ENCODE measurements around the gene FOXP1. TPM values are rescaled to one million over a fixed set of nuclear protein-coding genes. Genes with fewer than 3 reads are reported as not detected.
A peak's percentile ranks its signal among the peaks of the same experiment; 100 is the strongest.

FOXP1 gene
- total RNA-seq, 1 experiment from 2014 or later: 6.5 TPM

GRCh38 chr3:71523628-71524027 is 59.9 kb downstream of the FOXP1 start:
- no peak for DNase-seq (ENCODE audit: low read depth, low spot score)
- in situ Hi-C loops (cut with HindIII; ENCODE audit: low pct_unique_long_range_greater_than_20kb, low sequenced_read_pairs): no loop called here

GRCh38 chr3:71521940-71522876 is 61.3 kb downstream of the FOXP1 start:
- DNase-seq (ENCODE audit: low read depth, low spot score): no peak
- in situ Hi-C loops (cut with HindIII; ENCODE audit: low pct_unique_long_range_greater_than_20kb, low sequenced_read_pairs): no loop called here

- in situ Hi-C loops (cut with HindIII; ENCODE audit: low pct_unique_long_range_greater_than_20kb, low sequenced_read_pairs): no loop called here
- DNase-seq (ENCODE audit: low read depth, low spot score): no peak
Measured at GRCh38 chr3:71521021-71521352, 62.5 kb downstream of the FOXP1 start.

GRCh38 chr3:71520161-71521020 is 63.1 kb downstream of the FOXP1 start:
- in situ Hi-C loops (cut with HindIII; ENCODE audit: low pct_unique_long_range_greater_than_20kb, low sequenced_read_pairs): no loop called here
- no peak for DNase-seq (ENCODE audit: low read depth, low spot score)

GRCh38 chr3:71518089-71518488 is 65.4 kb downstream of the FOXP1 start:
- DNase-seq (ENCODE audit: low read depth, low spot score): no peak
- in situ Hi-C loops (cut with HindIII; ENCODE audit: low pct_unique_long_range_greater_than_20kb, low sequenced_read_pairs): no loop called here

- in situ Hi-C loops (cut with HindIII; ENCODE audit: low pct_unique_long_range_greater_than_20kb, low sequenced_read_pairs): no loop called here
Measured at GRCh38 chr3:71517271-71517791, 66.2 kb downstream of the FOXP1 start.

GRCh38 chr3:71515636-71516365 is 67.7 kb downstream of the FOXP1 start:
- DNase-seq (ENCODE audit: low read depth, low spot score): no peak
- in situ Hi-C loops (cut with HindIII; ENCODE audit: low pct_unique_long_range_greater_than_20kb, low sequenced_read_pairs): no loop called here

More at GRCh38 chr3:71517271-71517791, 66.2 kb downstream of the FOXP1 start:
- no peak for DNase-seq (ENCODE audit: low read depth, low spot score)

- DNase-seq (ENCODE audit: low read depth, low spot score): no peak
Measured at GRCh38 chr3:71514621-71515020, 68.9 kb downstream of the FOXP1 start.

GRCh38 chr3:71513515-71513914 is 70.0 kb downstream of the FOXP1 start:
- no peak for DNase-seq (ENCODE audit: low read depth, low spot score)

More at GRCh38 chr3:71514621-71515020, 68.9 kb downstream of the FOXP1 start:
- in situ Hi-C loops (cut with HindIII; ENCODE audit: low pct_unique_long_range_greater_than_20kb, low sequenced_read_pairs): no loop called here

GRCh38 chr3:71513081-71513480 is 70.4 kb downstream of the FOXP1 start:
- DNase-seq (ENCODE audit: low read depth, low spot score): no peak

More at GRCh38 chr3:71513515-71513914, 70.0 kb downstream of the FOXP1 start:
- in situ Hi-C loops (cut with HindIII; ENCODE audit: low pct_unique_long_range_greater_than_20kb, low sequenced_read_pairs): no loop called here

GRCh38 chr3:71512544-71512943 is 71.0 kb downstream of the FOXP1 start:
- in situ Hi-C loops (cut with HindIII; ENCODE audit: low pct_unique_long_range_greater_than_20kb, low sequenced_read_pairs): no loop called here
- no peak for DNase-seq (ENCODE audit: low read depth, low spot score)

More at GRCh38 chr3:71513081-71513480, 70.4 kb downstream of the FOXP1 start:
- in situ Hi-C loops (cut with HindIII; ENCODE audit: low pct_unique_long_range_greater_than_20kb, low sequenced_read_pairs): no loop called here

- peak; percentile 17 for DNase-seq (ENCODE audit: low read depth, low spot score)
- in situ Hi-C loops (cut with HindIII; ENCODE audit: low pct_unique_long_range_greater_than_20kb, low sequenced_read_pairs): no loop called here
Measured at GRCh38 chr3:71512000-71512399, 71.5 kb downstream of the FOXP1 start.

- in situ Hi-C loops (cut with HindIII; ENCODE audit: low pct_unique_long_range_greater_than_20kb, low sequenced_read_pairs): no loop called here
Measured at GRCh38 chr3:71511446-71511845, 72.1 kb downstream of the FOXP1 start.

GRCh38 chr3:71511037-71511436 is 72.5 kb downstream of the FOXP1 start:
- DNase-seq (ENCODE audit: low read depth, low spot score): no peak
- in situ Hi-C loops (cut with HindIII; ENCODE audit: low pct_unique_long_range_greater_than_20kb, low sequenced_read_pairs): no loop called here

More at GRCh38 chr3:71511446-71511845, 72.1 kb downstream of the FOXP1 start:
- no peak for DNase-seq (ENCODE audit: low read depth, low spot score)

GRCh38 chr3:71510510-71510909 is 73.0 kb downstream of the FOXP1 start:
- in situ Hi-C loops (cut with HindIII; ENCODE audit: low pct_unique_long_range_greater_than_20kb, low sequenced_read_pairs): no loop called here
- no peak for DNase-seq (ENCODE audit: low read depth, low spot score)

- DNase-seq (ENCODE audit: low read depth, low spot score): no peak
- in situ Hi-C loops (cut with HindIII; ENCODE audit: low pct_unique_long_range_greater_than_20kb, low sequenced_read_pairs): no loop called here
Measured at GRCh38 chr3:71509066-71509465, 74.5 kb downstream of the FOXP1 start.

GRCh38 chr3:71505767-71506350 is 77.7 kb downstream of the FOXP1 start:
- DNase-seq (ENCODE audit: low read depth, low spot score): no peak
- in situ Hi-C loops (cut with HindIII; ENCODE audit: low pct_unique_long_range_greater_than_20kb, low sequenced_read_pairs): no loop called here

All from SK-MEL-5 (cell line).